Measurements from ENCODE around the gene IL17RC. TPM values are rescaled to one million over a fixed set of nuclear protein-coding genes. Genes with fewer than 3 reads are reported as not detected.

IL17RC gene
- total and polyA plus RNA-seq, 12 donors, result 18.6 to 62.3 (median 28.4) TPM

- DNase-seq, result no peak
- Histone ChIP-seq H3K4me3 (no peak overlapping the region), H3K27ac (no peak overlapping the region), H3K9me3 (no peaks in the 10 kb centered on the region), H3K36me3 (peaks cover 3 to 100% (median 71%) of the 10 kb centered on the region in 9 donors), H3K27me3 (no peaks in the 10 kb centered on the region), H3K4me1 (no peaks in the 10 kb centered on the region)
- TF ChIP-seq CTCF (IDR thresholded peaks at IDR 0.05), result no peak
- intact Hi-C loops (cut with DNase I), result no loop called here
- WGBS, 2 donors, result 93 to 97% methylated on average over 3 of the region's 3 CpGs
- no peak for ATAC-seq
These were observed 53.2 kb downstream of the IL17RC start for GRCh38 chr3:9970020-9970652.

GRCh38 chr3:9976721-9977709, 60.1 kb downstream of the IL17RC start:
- no peaks in the 10 kb centered on the region for H3K27me3 ChIP-seq
- no peak for TF ChIP-seq CTCF (IDR thresholded peaks at IDR 0.05)
- intact Hi-C loops (cut with DNase I), result loop anchor here in 2 of 10 donors (5.0 kb wide), 1 partner anchor 40 kb away; no protein-coding TSS in a partner anchor
- H3K4me1 ChIP-seq, result peaks cover 0 to 37% (median 17%) of the 10 kb centered on the region in 9 donors
- 30 to 34% methylated on average over 7 of the region's 7 CpGs for WGBS, 2 donors
- H3K27ac ChIP-seq, result peak overlapping the region; percentile 23 to 87 (median 78)
- no peaks in the 10 kb centered on the region for H3K9me3 ChIP-seq
- DNase-seq, result peak; percentile 52 to 75
- peak; percentile 94 to 99 (median 97) for ATAC-seq
- H3K4me3 ChIP-seq, result peak overlapping the region in 9 of 10 donors; percentile 5 to 31 (median 21)
- H3K36me3 ChIP-seq, result peaks cover 0 to 90% (median 28%) of the 10 kb centered on the region in 9 donors

GRCh38 chr3:9978710-9979305, 61.9 kb downstream of the IL17RC start:
- H3K4me3 ChIP-seq, result no peak overlapping the region
- H3K4me1 ChIP-seq, result peaks cover 0 to 44% (median 21%) of the 10 kb centered on the region in 9 donors
- H3K9me3 ChIP-seq, result no peaks in the 10 kb centered on the region
- no peaks in the 10 kb centered on the region for H3K27me3 ChIP-seq
- H3K27ac ChIP-seq, result peak overlapping the region in 2 of 10 donors; percentile 53 to 76
- no peak for TF ChIP-seq CTCF (IDR thresholded peaks at IDR 0.05)
- DNase-seq (no peak), ATAC-seq (no peak)
- peaks cover 0 to 89% (median 11%) of the 10 kb centered on the region in 9 donors for H3K36me3 ChIP-seq
- intact Hi-C loops (cut with DNase I), result loop anchor here in 2 of 10 donors (5.0 kb wide), 1 partner anchor 38 kb away; no protein-coding TSS in a partner anchor
- 85 to 90% methylated on average over 8 of the region's 8 CpGs for WGBS, 2 donors

- peaks cover 5 to 52% (median 33%) of the 10 kb centered on the region in 9 donors for H3K4me1 ChIP-seq
- no peak for TF ChIP-seq CTCF (IDR thresholded peaks at IDR 0.05)
- no peaks in the 10 kb centered on the region for H3K9me3 ChIP-seq
- peaks cover 0 to 86% (median 5%) of the 10 kb centered on the region in 9 donors for H3K36me3 ChIP-seq
- H3K4me3 ChIP-seq, result no peak overlapping the region
- no peak for DNase-seq
- intact Hi-C loops (cut with DNase I), result loop anchor here in 1 of 10 donors (5.0 kb wide), 1 partner anchor 42 kb away; no protein-coding TSS in a partner anchor
- WGBS, 2 donors, result 91 to 93% methylated on average over 2 of the region's 2 CpGs
- no peak for ATAC-seq
- H3K27ac ChIP-seq, result no peak overlapping the region
- H3K27me3 ChIP-seq, result no peaks in the 10 kb centered on the region
These were observed 63.4 kb downstream of the IL17RC start for GRCh38 chr3:9980251-9980650.

Data from heart right ventricle (tissue), 16 donors.